ENCODE data around the gene GAPVD1.

DNA sequence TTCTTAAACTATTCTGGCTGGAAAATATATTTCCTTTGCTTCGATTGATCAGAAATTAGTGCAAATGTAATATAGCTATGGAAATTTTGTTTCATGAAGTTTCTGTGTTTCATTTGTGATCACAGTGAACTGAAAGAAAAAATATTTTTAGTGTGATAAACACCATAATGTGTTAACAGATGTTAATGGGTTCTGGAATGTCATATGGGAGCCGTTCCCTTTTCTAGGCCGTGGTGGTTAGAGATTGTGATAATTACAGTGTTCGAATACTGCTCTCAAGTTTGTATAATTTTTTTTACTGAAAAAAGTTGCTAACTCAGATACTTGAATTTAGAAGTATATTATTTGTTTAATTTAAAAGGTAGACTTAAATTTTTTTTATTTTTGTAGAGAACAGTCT is 19.3 kb downstream of the GAPVD1 start:
- TF ChIP-seq POLR2AphosphoS5 (IDR thresholded peaks at IDR 0.05; ENCODE audit: borderline replicate concordance, low read depth, low read length) (no peak), EZH2 (IDR thresholded peaks at IDR 0.05) (no peak)

All from SK-N-MC (cell line).